ENCODE data around the gene IVL. TPM values are rescaled to one million over a fixed set of nuclear protein-coding genes. Genes with fewer than 3 reads are reported as not detected.

IVL gene
- total RNA-seq, 1 donor from 2014 or later, result not detected

DNA sequence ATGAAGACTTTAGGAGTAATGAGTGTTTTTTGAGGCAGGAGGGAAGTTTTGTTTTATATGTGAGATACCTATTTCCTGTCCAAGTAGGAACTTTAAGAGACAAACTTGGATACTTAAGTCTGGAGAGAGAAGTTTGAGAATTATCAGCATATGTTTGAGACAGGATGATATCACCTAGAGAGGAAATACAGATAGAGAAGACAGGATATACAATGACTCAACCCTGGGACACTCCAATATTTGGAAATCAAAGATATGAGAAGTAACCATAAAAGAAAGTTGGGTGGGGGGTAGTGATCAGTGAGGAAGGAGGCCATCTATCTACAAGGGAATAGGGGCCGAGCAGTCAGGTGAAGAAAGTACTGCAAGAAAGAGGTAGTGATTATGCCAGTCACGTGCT is 42.0 kb upstream of the IVL start:
- TF ChIP-seq, protein P1, sequence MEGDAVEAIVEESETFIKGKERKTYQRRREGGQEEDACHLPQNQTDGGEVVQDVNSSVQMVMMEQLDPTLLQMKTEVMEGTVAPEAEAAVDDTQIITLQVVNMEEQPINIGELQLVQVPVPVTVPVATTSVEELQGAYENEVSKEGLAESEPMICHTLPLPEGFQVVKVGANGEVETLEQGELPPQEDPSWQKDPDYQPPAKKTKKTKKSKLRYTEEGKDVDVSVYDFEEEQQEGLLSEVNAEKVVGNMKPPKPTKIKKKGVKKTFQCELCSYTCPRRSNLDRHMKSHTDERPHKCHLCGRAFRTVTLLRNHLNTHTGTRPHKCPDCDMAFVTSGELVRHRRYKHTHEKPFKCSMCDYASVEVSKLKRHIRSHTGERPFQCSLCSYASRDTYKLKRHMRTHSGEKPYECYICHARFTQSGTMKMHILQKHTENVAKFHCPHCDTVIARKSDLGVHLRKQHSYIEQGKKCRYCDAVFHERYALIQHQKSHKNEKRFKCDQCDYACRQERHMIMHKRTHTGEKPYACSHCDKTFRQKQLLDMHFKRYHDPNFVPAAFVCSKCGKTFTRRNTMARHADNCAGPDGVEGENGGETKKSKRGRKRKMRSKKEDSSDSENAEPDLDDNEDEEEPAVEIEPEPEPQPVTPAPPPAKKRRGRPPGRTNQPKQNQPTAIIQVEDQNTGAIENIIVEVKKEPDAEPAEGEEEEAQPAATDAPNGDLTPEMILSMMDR (IDR thresholded peaks at IDR 0.05), result no peak
- H3K27ac ChIP-seq, result no peak overlapping the region
- H3K27me3 ChIP-seq, result no peaks in the 10 kb centered on the region
- H3K9me3 ChIP-seq, result no peaks in the 10 kb centered on the region
- no peak for DNase-seq (ENCODE audit: low spot score in 2 of 2)
- no peaks in the 10 kb centered on the region for H3K4me1 ChIP-seq
- H3K36me3 ChIP-seq, result no peaks in the 10 kb centered on the region
- intact Hi-C loops (cut with DNase I), result no loop called here
- no peak overlapping the region for H3K4me3 ChIP-seq

GRCh38 chr1:152869808-152870419 is 38.4 kb upstream of the IVL start:
- H3K27ac ChIP-seq, result no peak overlapping the region
- no peaks in the 10 kb centered on the region for H3K9me3 ChIP-seq
- no peaks in the 10 kb centered on the region for H3K4me1 ChIP-seq
- intact Hi-C loops (cut with DNase I), result loop anchor here (2.0 kb wide), 1 partner anchor 57 kb away; no protein-coding TSS in a partner anchor
- DNase-seq (ENCODE audit: low spot score in 2 of 2), result peak in 1 of 2 donors; percentile 69
- H3K27me3 ChIP-seq, result no peaks in the 10 kb centered on the region
- H3K4me3 ChIP-seq, result no peak overlapping the region
- H3K36me3 ChIP-seq, result no peaks in the 10 kb centered on the region
- TF ChIP-seq, protein P1 (IDR thresholded peaks at IDR 0.05), result peak; percentile 36 to 77 (median 73)

GRCh38 chr1:152870831-152871730 is 37.3 kb upstream of the IVL start:
- DNase-seq (ENCODE audit: low spot score in 2 of 2), result no peak

GRCh38 chr1:152871731-152872126 is 36.6 kb upstream of the IVL start:
- intact Hi-C loops (cut with DNase I), result loop anchor here (2.0 kb wide), 1 partner anchor 55 kb away; no protein-coding TSS in a partner anchor
- no peaks in the 10 kb centered on the region for H3K27me3 ChIP-seq
- H3K4me1 ChIP-seq, result no peaks in the 10 kb centered on the region
- no peak for DNase-seq (ENCODE audit: low spot score in 2 of 2)
- no peak overlapping the region for H3K27ac ChIP-seq
- no peaks in the 10 kb centered on the region for H3K9me3 ChIP-seq
- TF ChIP-seq, protein P1 (IDR thresholded peaks at IDR 0.05), result no peak
- no peak overlapping the region for H3K4me3 ChIP-seq
- H3K36me3 ChIP-seq, result no peaks in the 10 kb centered on the region

More at GRCh38 chr1:152870831-152871730, 37.3 kb upstream of the IVL start:
- Histone ChIP-seq H3K27me3 (no peaks in the 10 kb centered on the region), H3K9me3 (no peaks in the 10 kb centered on the region), H3K4me1 (no peaks in the 10 kb centered on the region), H3K4me3 (no peak overlapping the region), H3K36me3 (no peaks in the 10 kb centered on the region), H3K27ac (no peak overlapping the region)
- TF ChIP-seq, protein P1 (IDR thresholded peaks at IDR 0.05), result peak in 1 of 3 experiments; percentile 20
- intact Hi-C loops (cut with DNase I), result loop anchor here (2.0 kb wide), 1 partner anchor 56 kb away; no protein-coding TSS in a partner anchor

DNA sequence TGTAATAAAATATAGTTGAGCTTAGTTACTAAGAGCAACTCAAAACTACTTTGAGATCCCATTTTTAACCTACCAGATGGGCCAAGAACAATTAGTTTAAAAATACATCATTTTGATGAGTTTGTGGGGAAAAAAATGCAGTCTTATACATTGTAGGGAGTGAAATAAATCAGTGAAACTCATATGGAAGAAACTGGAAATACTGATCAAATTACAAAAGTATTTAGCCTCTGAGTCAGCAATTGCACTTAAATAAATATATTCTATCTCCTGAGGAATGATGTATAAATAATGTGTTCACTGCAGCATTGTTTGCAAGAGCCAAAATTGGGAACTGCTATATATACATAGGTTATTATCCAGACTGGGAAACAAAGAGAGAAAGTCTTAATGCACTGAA is 34.9 kb upstream of the IVL start:
- intact Hi-C loops (cut with DNase I), result no loop called here
- H3K27me3 ChIP-seq, result no peaks in the 10 kb centered on the region
- H3K4me1 ChIP-seq, result no peaks in the 10 kb centered on the region
- TF ChIP-seq, protein P1 (IDR thresholded peaks at IDR 0.05), result no peak
- DNase-seq (ENCODE audit: low spot score in 2 of 2), result no peak
- H3K4me3 ChIP-seq, result no peak overlapping the region
- no peak overlapping the region for H3K27ac ChIP-seq
- H3K9me3 ChIP-seq, result no peaks in the 10 kb centered on the region
- no peaks in the 10 kb centered on the region for H3K36me3 ChIP-seq
